GM19438 (cell line): ENCODE data around the gene CABP5.

ENCODE experiments used
- ATAC-seq: cut with Tn5 transposase; IDR thresholded peaks from one replicate; pipeline ENCODE4 v1.9.1; 2021; ENCODE audit warnings: low read depth; ENCODE audit not compliant: unreplicated experiment

Gene CABP5

GRCh38 chr19:48036765-48037164 lies 7.1 kb downstream of the CABP5 start:
- no peak for ATAC-seq

- ATAC-seq: no peak
Measured at GRCh38 chr19:48033604-48034003, 10.3 kb downstream of the CABP5 start.

GRCh38 chr19:48030073-48030472 lies 13.8 kb downstream of the CABP5 start:
- no peak for ATAC-seq

GRCh38 chr19:48029431-48029830 lies 14.4 kb downstream of the CABP5 start:
- no peak for ATAC-seq

GRCh38 chr19:48025480-48025879 lies 18.4 kb downstream of the CABP5 start:
- ATAC-seq: no peak

- no peak for ATAC-seq
Measured at GRCh38 chr19:48023518-48023917, 20.4 kb downstream of the CABP5 start.

GRCh38 chr19:48023011-48023410 lies 20.9 kb downstream of the CABP5 start:
- ATAC-seq: no peak

- no peak for ATAC-seq
Measured at GRCh38 chr19:48020686-48021085, 23.2 kb downstream of the CABP5 start.

GRCh38 chr19:48010932-48011758 lies 32.7 kb downstream of the CABP5 start:
- no peak for ATAC-seq

- ATAC-seq: no peak
Measured at GRCh38 chr19:48006762-48007161, 37.1 kb downstream of the CABP5 start.

- ATAC-seq: no peak
Measured at GRCh38 chr19:48004236-48004635, 39.6 kb downstream of the CABP5 start.

- ATAC-seq: no peak
Measured at GRCh38 chr19:48000846-48001245, 43.0 kb downstream of the CABP5 start.

GRCh38 chr19:47998800-47999199 lies 45.1 kb downstream of the CABP5 start:
- no peak for ATAC-seq

- ATAC-seq: no peak
Measured at GRCh38 chr19:47996230-47996727, 47.6 kb downstream of the CABP5 start.

GRCh38 chr19:47994209-47994802 lies 49.6 kb downstream of the CABP5 start, which contains the start of gene ELSPBP1:
Gene ELSPBP1 (plus strand): TSS chr19:47994632. CDS start chr19:48008668, 14,036 bp downstream.
- no peak for ATAC-seq

GRCh38 chr19:47992070-47992469 lies 51.8 kb downstream of the CABP5 start, which contains the start of gene BSPH1:
Gene BSPH1 (minus strand): TSS chr19:47992170. CDS start chr19:47992081, 89 bp downstream.
- ATAC-seq: no peak

GRCh38 chr19:47991191-47991808 lies 52.6 kb downstream of the CABP5 start:
- no peak for ATAC-seq
